NCI-H226 (cell line): ENCODE results near the gene MORC1.
A peak's percentile ranks its signal among the peaks of the same experiment; 100 is the strongest.

Source experiments
- DNase-seq: peaks from one replicate; pipeline ENCODE4 v3.0.0-alpha.2; 2015

The MORC1 gene

GRCh38 chr3:109026821-109027220 is 91.1 kb downstream of the MORC1 start:
- DNase-seq = no peak

- DNase-seq = no peak
Measured at GRCh38 chr3:109025896-109026295, 92.0 kb downstream of the MORC1 start.

- DNase-seq = no peak
Measured at GRCh38 chr3:109023656-109024254, 94.2 kb downstream of the MORC1 start.

DNA sequence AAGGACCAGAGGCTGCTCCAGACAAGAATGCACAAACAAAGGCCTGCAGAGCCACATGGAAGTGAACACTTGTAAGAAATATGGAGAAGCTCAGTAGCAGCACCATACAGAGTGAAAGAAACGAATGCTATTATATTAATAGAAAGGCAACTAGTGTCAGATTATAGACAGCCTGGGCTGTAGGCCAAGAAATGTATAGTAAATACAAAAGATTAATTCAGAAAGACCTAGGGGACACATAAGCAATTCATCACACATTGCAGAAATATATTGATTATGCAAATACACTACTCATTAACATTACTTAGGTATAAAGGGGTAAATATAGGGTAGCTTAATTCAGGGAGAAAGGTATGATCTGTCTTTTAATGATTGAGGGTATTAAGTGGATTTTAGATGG is 94.8 kb downstream of the MORC1 start:
- no peak for DNase-seq

GRCh38 chr3:109021556-109021955 is 96.4 kb downstream of the MORC1 start:
- no peak for DNase-seq

DNA sequence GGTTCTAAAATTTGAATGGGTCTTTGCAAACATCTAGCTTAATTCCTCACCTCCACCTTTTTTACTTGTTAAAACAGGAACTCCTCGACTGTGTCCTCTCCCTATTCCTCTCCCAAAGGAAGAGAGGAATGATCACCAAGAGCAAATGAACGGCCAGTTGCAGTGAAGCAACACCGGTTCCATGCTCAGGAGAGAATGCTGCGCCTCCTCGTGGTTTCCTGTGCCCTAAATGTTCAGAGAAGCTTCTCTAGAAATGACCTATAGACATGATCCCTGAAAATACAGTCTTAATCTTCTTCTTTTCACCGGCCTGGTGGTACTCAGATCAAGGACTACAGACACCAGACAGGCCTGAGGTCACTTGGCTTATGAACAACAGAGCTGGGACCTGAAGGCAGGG is 99.1 kb downstream of the MORC1 start:
- no peak for DNase-seq

- no peak for DNase-seq
Measured at GRCh38 chr3:109005443-109005842, 112.5 kb downstream of the MORC1 start.

DNA sequence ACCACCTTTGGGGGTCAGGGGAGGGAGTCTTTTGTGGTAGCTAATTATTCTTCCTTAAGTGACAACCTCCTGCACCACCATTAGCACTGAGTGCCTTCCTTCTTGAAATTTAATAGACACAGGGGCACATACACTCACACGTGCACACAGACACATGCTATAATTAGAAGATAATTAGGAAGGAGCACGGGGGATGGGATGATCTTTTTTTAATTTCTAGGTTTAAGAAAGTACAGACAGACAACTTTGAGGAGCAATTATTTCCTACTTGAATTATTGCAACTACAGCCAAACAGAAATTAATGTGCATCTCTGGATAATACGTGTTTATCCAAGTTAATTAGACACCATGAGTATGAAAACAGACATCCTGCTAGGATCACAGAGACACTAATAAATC is 119.5 kb downstream of the MORC1 start:
- DNase-seq = no peak

GRCh38 chr3:108985844-108986243 is 132.1 kb downstream of the MORC1 start:
- DNase-seq = no peak

DNA sequence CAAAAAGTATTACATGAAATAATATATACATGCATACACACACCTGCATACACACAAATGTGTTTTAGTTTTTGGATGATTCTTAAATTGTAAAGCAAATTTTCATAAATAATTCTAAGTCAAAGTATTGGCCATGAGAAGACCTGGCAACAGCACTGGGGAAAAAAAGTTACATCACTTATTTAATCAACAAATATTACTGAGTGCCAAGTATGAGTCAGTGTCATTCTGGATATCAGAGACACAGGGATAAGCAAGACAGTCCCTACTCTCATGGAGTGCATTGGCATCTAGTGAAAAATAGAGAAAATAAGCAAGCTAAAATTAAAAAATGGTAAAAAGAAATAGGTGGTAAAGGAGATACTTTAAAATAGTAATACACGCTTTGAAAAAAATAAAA is 134.9 kb downstream of the MORC1 start:
- no peak for DNase-seq

DNA sequence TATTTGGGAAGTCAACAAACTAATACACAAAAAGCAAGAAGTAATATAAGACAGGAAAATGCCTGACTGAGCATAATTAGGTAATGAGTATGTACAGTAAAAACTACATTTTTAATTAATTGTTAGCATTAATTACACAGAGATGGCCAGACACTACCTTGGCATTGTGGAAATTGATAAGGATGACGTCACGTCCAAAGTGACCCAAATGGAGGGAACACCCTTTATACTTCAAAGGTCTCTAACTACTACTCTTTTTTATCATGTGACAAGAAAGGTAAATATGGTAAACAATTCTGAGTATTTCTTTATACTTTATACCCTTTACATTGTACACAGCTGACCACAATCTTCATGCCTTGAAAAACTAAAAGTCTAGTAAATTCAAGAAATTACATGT is 141.9 kb downstream of the MORC1 start:
- no peak for DNase-seq

DNA sequence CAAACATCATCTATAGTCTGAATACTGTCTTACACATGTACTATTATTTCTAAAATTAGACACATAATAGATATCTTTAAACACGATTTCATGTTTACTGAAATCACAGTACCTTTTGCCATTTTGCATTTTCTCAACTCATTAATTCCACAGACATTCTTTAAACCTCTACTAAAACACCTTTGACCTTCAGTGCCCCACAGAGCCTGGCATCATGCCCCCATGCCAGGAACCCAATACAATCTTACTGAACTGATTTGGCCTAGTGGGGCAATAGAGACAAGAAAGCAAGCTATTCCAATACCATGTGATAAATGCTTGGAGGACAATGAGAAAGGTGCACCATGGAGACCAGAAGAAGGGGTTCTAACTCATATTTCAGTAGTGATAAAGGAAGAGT is 144.9 kb downstream of the MORC1 start:
- DNase-seq = no peak

- no peak for DNase-seq
Measured at GRCh38 chr3:108972482-108972881, 145.5 kb downstream of the MORC1 start.

GRCh38 chr3:108970561-108970960 is 147.4 kb downstream of the MORC1 start:
- no peak for DNase-seq

DNA sequence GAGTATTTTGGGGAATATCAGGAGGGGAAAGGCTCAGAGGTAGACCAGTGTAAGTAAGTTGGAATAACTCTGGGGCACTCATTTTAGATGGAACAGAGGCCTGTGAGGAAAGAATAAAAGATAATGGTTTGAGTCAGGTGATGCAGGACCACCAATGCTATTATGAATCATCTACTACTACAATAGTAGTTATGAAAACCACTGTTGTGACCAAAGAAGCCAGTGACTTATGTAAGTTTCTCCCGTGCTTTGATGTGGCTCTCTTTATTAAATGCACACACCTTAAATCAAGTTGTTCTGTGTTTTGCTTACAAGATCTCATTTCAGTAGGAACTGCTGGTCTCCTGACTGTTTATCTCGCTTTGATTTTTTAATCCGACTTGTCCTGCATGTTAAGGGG is 151.2 kb downstream of the MORC1 start:
- DNase-seq = no peak

- no peak for DNase-seq
Measured at GRCh38 chr3:108959017-108959416, 158.9 kb downstream of the MORC1 start.

GRCh38 chr3:108953700-108954099 is 164.2 kb downstream of the MORC1 start, which contains the start of gene GUCA1C:
TSS of gene GUCA1C (minus strand) at chr3:108953879. CDS start at chr3:108953762, 117 bp downstream.
- DNase-seq = no peak

GRCh38 chr3:108953210-108953609 is 164.7 kb downstream of the MORC1 start:
- no peak for DNase-seq

DNA sequence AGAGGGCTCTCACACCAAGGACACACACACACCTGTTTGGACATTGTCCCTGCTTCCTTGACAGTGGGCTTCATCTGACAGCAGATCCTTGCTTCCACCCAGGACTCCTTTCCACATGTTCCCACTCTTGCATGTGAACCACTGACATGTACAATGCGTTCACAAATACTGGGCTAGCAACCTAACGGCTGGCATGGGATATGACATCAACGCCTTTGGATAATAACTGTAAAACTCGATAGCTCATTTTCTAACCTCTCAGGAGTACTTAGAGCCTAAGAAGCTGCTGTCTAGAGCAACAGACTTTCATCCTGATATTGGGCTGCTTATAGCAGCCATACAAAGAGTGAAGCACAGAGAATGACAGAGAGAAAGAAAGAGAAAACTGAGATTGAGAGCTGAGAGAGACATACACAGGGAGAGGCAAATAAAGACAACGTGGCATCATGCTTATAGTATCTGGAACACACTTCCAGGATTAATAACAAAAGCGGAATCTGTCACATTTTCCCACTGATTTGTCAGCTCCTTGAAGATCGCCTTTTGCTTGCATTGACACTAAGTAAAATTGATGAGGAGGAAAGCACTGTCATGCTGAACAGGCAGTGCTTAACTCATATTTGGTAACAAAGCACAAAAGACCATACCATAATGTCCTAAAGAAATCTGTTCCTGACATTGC is 166.0 kb downstream of the MORC1 start:
- no peak for DNase-seq

GRCh38 chr3:108947855-108948254 is 170.1 kb downstream of the MORC1 start:
- no peak for DNase-seq

GRCh38 chr3:108946292-108947285 is 171.3 kb downstream of the MORC1 start:
- DNase-seq = no peak

DNA sequence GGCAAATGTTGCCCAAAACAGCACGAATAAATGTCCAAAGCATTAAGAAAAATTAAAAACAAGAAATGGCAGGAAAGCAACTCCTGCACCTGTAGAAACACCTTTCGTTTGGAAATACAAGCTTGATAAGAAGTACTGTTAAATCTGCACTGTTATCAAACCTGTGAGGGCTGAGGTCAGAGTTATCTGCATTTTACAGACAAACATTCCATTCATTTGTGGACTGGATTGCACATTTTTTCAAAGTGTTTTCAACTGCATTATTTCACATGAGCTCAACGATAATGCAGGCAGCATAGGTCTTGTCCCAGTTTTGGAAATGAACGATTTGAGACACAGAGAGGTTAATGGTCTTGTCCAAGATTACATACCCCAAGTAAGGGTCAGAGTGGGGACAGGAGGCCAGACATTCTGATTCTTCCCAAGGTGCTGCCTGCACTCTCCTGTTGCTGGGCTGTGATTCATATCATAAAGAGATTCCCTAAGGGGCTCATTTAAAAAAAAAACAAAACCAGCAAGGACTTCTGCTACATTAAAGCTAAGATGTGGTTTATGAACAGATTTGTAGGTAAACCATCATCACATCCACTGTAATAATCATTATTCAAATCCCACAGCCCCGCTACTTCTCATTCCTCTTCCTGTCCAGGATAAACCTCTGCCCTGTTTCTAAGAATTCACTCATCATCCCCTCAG is 177.2 kb downstream of the MORC1 start:
- DNase-seq = peak; percentile 40

- peak; percentile 11 for DNase-seq
Measured at GRCh38 chr3:108940166-108940565, 177.8 kb downstream of the MORC1 start.
